GM12872 (cell line): ENCODE measurements around the gene STXBP1.

Experiments used
- TF ChIP-seq, protein P1 (sequence below): IDR thresholded peaks from 3 replicates; pipeline ENCODE4 v1.5.1; 2011; ENCODE audit warnings: low read depth, mild to moderate bottlenecking, low read length, moderate library complexity; ENCODE audit not compliant: insufficient read depth

Gene STXBP1

GRCh38 chr9:127580366-127580765 lies 31.7 kb upstream of the STXBP1 start:
- TF ChIP-seq, protein P1, sequence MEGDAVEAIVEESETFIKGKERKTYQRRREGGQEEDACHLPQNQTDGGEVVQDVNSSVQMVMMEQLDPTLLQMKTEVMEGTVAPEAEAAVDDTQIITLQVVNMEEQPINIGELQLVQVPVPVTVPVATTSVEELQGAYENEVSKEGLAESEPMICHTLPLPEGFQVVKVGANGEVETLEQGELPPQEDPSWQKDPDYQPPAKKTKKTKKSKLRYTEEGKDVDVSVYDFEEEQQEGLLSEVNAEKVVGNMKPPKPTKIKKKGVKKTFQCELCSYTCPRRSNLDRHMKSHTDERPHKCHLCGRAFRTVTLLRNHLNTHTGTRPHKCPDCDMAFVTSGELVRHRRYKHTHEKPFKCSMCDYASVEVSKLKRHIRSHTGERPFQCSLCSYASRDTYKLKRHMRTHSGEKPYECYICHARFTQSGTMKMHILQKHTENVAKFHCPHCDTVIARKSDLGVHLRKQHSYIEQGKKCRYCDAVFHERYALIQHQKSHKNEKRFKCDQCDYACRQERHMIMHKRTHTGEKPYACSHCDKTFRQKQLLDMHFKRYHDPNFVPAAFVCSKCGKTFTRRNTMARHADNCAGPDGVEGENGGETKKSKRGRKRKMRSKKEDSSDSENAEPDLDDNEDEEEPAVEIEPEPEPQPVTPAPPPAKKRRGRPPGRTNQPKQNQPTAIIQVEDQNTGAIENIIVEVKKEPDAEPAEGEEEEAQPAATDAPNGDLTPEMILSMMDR = no peak

GRCh38 chr9:127580879-127581475 lies 31.1 kb upstream of the STXBP1 start:
- TF ChIP-seq, protein P1 = no peak

DNA sequence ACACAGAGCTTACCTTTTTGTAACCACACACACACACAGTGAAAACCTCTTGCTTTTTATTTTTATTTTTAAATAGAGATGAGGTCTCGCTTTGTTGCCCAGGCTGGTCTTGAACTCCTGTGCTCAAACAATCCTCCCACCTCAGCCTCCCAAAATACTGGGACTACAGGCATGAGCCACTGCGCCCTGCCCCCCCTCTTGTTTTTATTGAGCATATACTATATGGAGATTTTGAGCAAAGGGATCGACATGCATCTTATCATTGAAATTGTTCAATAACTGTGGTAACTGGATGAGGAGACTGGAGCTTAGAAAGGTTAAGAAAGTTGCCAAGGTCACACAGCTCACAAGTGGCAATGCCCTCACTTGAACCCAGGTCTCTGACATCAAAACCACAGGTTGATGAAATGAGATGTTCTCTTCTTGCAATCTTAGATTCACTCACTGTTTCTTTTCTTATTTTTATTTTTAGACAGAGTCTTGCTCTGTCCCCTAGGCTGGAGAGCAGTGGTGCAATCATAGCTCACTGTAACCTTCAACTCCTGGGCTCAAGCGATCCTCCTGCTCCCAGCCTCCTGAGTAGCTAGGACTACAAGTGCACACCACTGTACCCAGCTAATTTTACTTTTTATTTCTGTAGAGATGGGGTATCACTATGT lies 26.8 kb upstream of the STXBP1 start:
- TF ChIP-seq, protein P1 = no peak

GRCh38 chr9:127586096-127586495 lies 26.0 kb upstream of the STXBP1 start:
- TF ChIP-seq, protein P1 = no peak

GRCh38 chr9:127586537-127586936 lies 25.5 kb upstream of the STXBP1 start:
- TF ChIP-seq, protein P1 = peak; percentile 89

DNA sequence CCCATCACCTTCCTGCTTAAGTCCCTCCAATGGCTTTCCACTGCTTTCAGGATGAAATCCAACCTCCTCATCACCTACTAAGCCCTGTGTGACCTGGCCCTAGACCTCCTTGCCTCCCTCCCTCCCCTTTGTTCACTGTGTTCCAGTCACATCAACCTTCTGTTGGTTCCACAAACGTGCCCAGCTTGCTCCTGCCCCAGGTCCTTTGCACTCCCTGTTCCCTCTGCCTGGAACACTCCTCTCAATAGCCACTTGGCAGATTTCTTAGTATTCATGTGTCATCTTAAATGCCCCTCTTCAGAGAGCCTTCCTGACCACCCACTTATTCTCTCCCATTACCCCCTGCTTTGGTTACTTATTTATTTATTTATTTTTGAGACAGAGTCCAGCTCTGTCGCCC lies 24.1 kb upstream of the STXBP1 start:
- TF ChIP-seq, protein P1 = no peak

GRCh38 chr9:127588740-127589506 lies 23.2 kb upstream of the STXBP1 start:
- TF ChIP-seq, protein P1 = no peak
